Ovary (tissue), 3 donors: ENCODE results near the gene TRAPPC10.
"Not testable (repeated sequence)": the region's sequence is repeated elsewhere in the genome, so short reads cannot be mapped to it uniquely, and the experiment has no call there.

Experiments
- EP300 ChIP-seq: sonication (generic); formaldehyde crosslinking; IDR thresholded peaks from one replicate; pipeline ENCODE4 v1.6.1; 2017; ENCODE audit warnings: antibody characterized with exemption
- POLR2A ChIP-seq: fragments of 450-650 bp; IDR thresholded peaks from one replicate; pipeline ENCODE4 v1.6.1; 2017; ENCODE audit warnings: antibody characterized with exemption, mild to moderate bottlenecking, moderate library complexity
- TF ChIP-seq, protein P1 (sequence below), 3 donors: fragments of 450-650 bp in 2 of 3; fragments of 200-600 bp in 1 of 3; IDR thresholded peaks; one replicate each; pipeline versions ENCODE4 v1.5.1 to v1.8.0; 2016 to 2022; ENCODE audit warnings: antibody characterized with exemption in 3 of 3, mild to moderate bottlenecking in 1 of 3
- donor health status: DM: no; HTN: no; CAD: no.

DNA sequence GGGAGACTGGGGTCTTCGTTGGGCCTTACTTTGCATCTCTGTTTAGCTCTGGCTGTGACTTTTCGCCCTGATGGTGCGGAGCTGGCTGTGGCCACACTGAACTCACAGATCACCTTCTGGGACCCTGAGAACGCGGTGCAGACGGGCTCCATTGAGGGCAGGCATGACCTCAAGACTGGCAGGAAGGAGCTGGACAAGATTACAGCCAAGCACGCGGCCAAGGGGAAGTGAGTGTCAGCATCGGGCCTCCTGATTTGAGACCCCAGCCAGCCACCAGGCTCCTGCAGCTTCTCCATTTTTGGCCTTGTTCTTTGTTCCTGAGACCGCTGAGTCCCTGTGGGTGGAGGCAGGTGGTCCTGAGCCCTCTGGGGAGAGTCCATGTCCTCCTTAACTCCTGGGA lies 110.0 kb downstream of the TRAPPC10 start:
- TF ChIP-seq, protein P1, sequence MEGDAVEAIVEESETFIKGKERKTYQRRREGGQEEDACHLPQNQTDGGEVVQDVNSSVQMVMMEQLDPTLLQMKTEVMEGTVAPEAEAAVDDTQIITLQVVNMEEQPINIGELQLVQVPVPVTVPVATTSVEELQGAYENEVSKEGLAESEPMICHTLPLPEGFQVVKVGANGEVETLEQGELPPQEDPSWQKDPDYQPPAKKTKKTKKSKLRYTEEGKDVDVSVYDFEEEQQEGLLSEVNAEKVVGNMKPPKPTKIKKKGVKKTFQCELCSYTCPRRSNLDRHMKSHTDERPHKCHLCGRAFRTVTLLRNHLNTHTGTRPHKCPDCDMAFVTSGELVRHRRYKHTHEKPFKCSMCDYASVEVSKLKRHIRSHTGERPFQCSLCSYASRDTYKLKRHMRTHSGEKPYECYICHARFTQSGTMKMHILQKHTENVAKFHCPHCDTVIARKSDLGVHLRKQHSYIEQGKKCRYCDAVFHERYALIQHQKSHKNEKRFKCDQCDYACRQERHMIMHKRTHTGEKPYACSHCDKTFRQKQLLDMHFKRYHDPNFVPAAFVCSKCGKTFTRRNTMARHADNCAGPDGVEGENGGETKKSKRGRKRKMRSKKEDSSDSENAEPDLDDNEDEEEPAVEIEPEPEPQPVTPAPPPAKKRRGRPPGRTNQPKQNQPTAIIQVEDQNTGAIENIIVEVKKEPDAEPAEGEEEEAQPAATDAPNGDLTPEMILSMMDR (IDR thresholded peaks at IDR 0.05) = not testable (repeated sequence)
- not testable (repeated sequence) for TF ChIP-seq EP300, POLR2A
